K562 (cell line): ENCODE measurements around the gene MRPS35. TPM values are rescaled to one million over a fixed set of nuclear protein-coding genes. Genes with fewer than 3 reads are reported as not detected.

ENCODE experiments used
- ATF7 ChIP-seq: fragments of 450-650 bp; IDR thresholded peaks from 2 replicates; pipeline ENCODE4 v1.7.1; 2014; ENCODE audit warnings: mild to moderate bottlenecking, moderate library complexity
- E2F6 ChIP-seq, 2 experiments: IDR thresholded peaks; 2 replicates each; pipeline ENCODE4 v1.6.1; 2011; ENCODE audit warnings: borderline replicate concordance in 1 of 2, control low read depth in 1 of 2, low read depth in 1 of 2, low read length in 1 of 2, mild to moderate bottlenecking in 1 of 2, mixed read lengths in 1 of 2, moderate library complexity in 1 of 2; ENCODE audit not compliant: insufficient read depth in 1 of 2, insufficient read length in 1 of 2, poor library complexity in 1 of 2, severe bottlenecking in 1 of 2; ENCODE audit errors: extremely low read depth in 1 of 2
- EP400 ChIP-seq: fragments of 450-650 bp; IDR thresholded peaks from 2 replicates; pipeline ENCODE4 v1.6.1; 2017; ENCODE audit warnings: antibody characterized with exemption, mild to moderate bottlenecking, moderate library complexity
- GMEB1 ChIP-seq: fragments of 250-450 bp; sonication (Bioruptor Pico); IDR thresholded peaks from 2 replicates; pipeline ENCODE4 v1.4.0; 2020; ENCODE audit warnings: mild to moderate bottlenecking
- MNT ChIP-seq, 2 experiments: fragments of 450-650 bp; conservative IDR thresholded peaks; 2 replicates each; pipeline ENCODE4 v1.6.1; 2017; ENCODE audit warnings: mild to moderate bottlenecking in 2 of 2, moderate library complexity in 2 of 2
- NONO ChIP-seq, 2 experiments: fragments of 200-400 bp in 1 of 2; fragments of 450-650 bp in 1 of 2; formaldehyde crosslinking in 1 of 2; IDR thresholded peaks; 2 replicates each; pipeline ENCODE4 v1.6.1; 2017; ENCODE audit warnings: low read depth in 2 of 2, mild to moderate bottlenecking in 2 of 2, moderate library complexity in 2 of 2, low read length in 1 of 2
- NR4A1 ChIP-seq, 2 experiments: fragments of 250-450 bp in 1 of 2; fragments of 450-650 bp in 1 of 2; sonication (Bioruptor Pico) in 1 of 2; IDR thresholded peaks; 2 replicates each; pipeline versions ENCODE4 v1.4.0 to v1.6.1; 2016 to 2020; ENCODE audit warnings: mild to moderate bottlenecking in 2 of 2, missing compliant biosample characterization in 1 of 2, missing genetic modification characterization in 1 of 2, moderate library complexity in 1 of 2
- NRF1 ChIP-seq, 2 experiments: fragments of 450-650 bp; IDR thresholded peaks in 1 of 2; conservative IDR thresholded peaks in 1 of 2; 2 replicates each; pipeline ENCODE4 v1.6.1; 2014; ENCODE audit warnings: mild to moderate bottlenecking in 2 of 2
- PRMT5 ChIP-seq: sonication (generic); formaldehyde crosslinking; IDR thresholded peaks from 2 replicates; pipeline ENCODE4 v1.5.0; 2020; ENCODE audit warnings: missing genetic modification reagents
- RREB1 ChIP-seq: fragments of 250-450 bp; sonication (Bioruptor Pico); IDR thresholded peaks from 2 replicates; pipeline ENCODE4 v1.4.0; 2020
- STAT5B ChIP-seq: fragments of 250-450 bp; sonication (Bioruptor Pico); IDR thresholded peaks from 2 replicates; pipeline ENCODE4 v1.8.0; 2021; ENCODE audit warnings: mild to moderate bottlenecking, inconsistent platforms
- TAF1 ChIP-seq: IDR thresholded peaks from 2 replicates; pipeline ENCODE4 v1.6.1; 2011; ENCODE audit warnings: mild to moderate bottlenecking, low read length, moderate library complexity; ENCODE audit not compliant: insufficient read depth, control insufficient read depth, severe bottlenecking; ENCODE audit errors: extremely low read depth
- USF1 ChIP-seq: sonication (generic); formaldehyde crosslinking; IDR thresholded peaks from 2 replicates; pipeline ENCODE4 v1.9.0; 2022; ENCODE audit warnings: mild to moderate bottlenecking, missing genetic modification reagents
- ZNF184 ChIP-seq: sonication (generic); formaldehyde crosslinking; IDR thresholded peaks from 2 replicates; pipeline ENCODE4 v1.5.0; 2020; ENCODE audit warnings: missing genetic modification reagents
- polyA plus RNA-seq, 8 experiments: library from polyadenylated mRNA; depleted of rRNA in 4 of 8; stranded (reverse) in 5 of 8; unstranded in 3 of 8; fragments of >200 nt; fragmentation: Nextera tagmentation in 2 of 8; fragmentation: Illumina TruSeq in 1 of 8; extraction: Ambion mirVana in 2 of 8; extraction: Trizol in 1 of 8; gene quantifications; 2 replicates each; pipeline versions ENCODE4 v1.2.1 to v1.2.3, GENCODE V29; 2011 to 2014; ENCODE audit warnings: inconsistent platforms in 1 of 8, missing spikeins in 1 of 8
- total RNA-seq, 7 experiments: library from RNA; depleted of rRNA in 6 of 7; stranded (reverse); fragments of >200 nt in 6 of 7; fragmentation: Illumina TruSeq in 2 of 7; extraction: Trizol in 2 of 7; gene quantifications; 2 replicates each; pipeline versions ENCODE4 v1.2.1 to v1.2.3, GENCODE V29; 2011 to 2021; ENCODE audit warnings: low replicate concordance in 1 of 7

MRPS35 gene
- total and polyA plus RNA-seq, 9 of the 15 experiments (the other 6 are each of a cell fraction or from before 2014, with no cell fraction given), result 79.0 to 183 (median 114) TPM

- TF ChIP-seq TAF1 (peak; percentile 12), NR4A1 (CRISPR knock-in tag; IDR thresholded peaks at IDR 0.05) (peak; percentile 70; the same call in 1 of the 2 replicates), NR4A1 (tag; IDR thresholded peaks at IDR 0.05) (no peak), ZNF184 (CRISPR knock-in tag) (no peak), USF1 (CRISPR knock-in tag) (no peak), PRMT5 (0 out of 2 replicates have a peak, but pooled peaks have one; percentile 45), NRF1 (conservative IDR thresholded peaks at IDR 0.05 in 1 of 2, IDR thresholded peaks at IDR 0.05 in 1 of 2) (peak; percentile 82 to 84), E2F6 (IDR thresholded peaks at IDR 0.05; ENCODE audit: borderline replicate concordance in 1 of 2, extremely low read depth in 1 of 2, insufficient read depth in 1 of 2, insufficient read length in 1 of 2, low read depth in 1 of 2, low read length in 1 of 2, poor library complexity in 1 of 2, severe bottlenecking in 1 of 2) (peak; percentile 64 to 75), MNT (conservative IDR thresholded peaks at IDR 0.05) (peak in 1 of 2 experiments; percentile 68; a peak in 2 of 4 replicates), STAT5B (CRISPR knock-in tag) (no peak), GMEB1 (CRISPR knock-in tag) (no peak), RREB1 (CRISPR knock-in tag) (peak; percentile 47; the same call in 1 of the 2 replicates), ATF7 (peak; percentile 21; the same call in 1 of the 2 replicates), NONO (IDR thresholded peaks at IDR 0.05; ENCODE audit: low read depth in 2 of 2, low read length in 1 of 2) (peak; percentile 66 to 74), EP400 (peak; percentile 41; the same call in 1 of the 2 replicates)
Measured at GRCh38 chr12:27779920-27780611, 69.4 kb downstream of the MRPS35 start, which contains the start of the genes KLHL42 and MANSC4 (continued).
